Uterus (tissue), 2 donors: ENCODE data around the gene PCGF2.

Experiments
- POLR2A ChIP-seq, 2 donors: fragments of 450-650 bp; IDR thresholded peaks; one replicate each; pipeline ENCODE4 v1.6.1; 2016; ENCODE audit warnings: antibody characterized with exemption in 2 of 2, mild to moderate bottlenecking in 1 of 2, moderate library complexity in 1 of 2
- TF ChIP-seq, protein P1 (sequence below), 4 experiments: fragments of 200-600 bp in 2 of 4; fragments of 450-650 bp in 2 of 4; sonication (generic) in 2 of 4; IDR thresholded peaks; one replicate each; pipeline ENCODE4 v1.5.1; 2016 to 2019; ENCODE audit warnings: antibody characterized with exemption in 4 of 4, mild to moderate bottlenecking in 2 of 4, moderate library complexity in 1 of 4

DNA sequence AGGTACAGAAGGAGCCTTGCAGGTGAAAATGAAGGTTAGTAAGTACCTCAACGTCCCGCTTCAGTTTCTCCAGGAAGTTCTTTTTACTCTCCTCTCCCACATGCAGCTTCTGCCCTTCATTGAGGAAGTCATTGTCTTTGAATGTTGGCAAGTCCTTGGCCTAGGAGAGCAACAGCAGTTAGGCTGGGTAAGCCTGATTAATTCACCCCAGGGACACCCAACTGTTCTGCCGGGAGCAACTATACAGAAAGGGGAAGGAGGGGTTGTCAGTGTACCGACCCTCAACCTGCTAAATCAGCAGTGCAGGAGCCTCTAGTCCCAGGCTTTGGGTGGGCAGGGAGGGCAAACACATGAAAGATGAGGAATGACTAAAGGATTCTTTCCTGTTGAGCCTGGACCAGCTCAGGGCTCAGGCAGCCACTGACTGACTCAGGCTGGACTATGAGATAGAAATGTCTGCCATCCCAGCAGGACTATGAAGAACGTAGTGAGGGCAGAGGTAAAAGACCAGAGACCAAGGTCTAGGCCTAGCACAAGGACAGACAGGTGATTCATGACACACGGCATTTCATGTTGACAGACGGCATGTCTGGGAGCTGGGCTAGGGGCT is 29.6 kb upstream of the PCGF2 start:
- TF ChIP-seq, protein P1, sequence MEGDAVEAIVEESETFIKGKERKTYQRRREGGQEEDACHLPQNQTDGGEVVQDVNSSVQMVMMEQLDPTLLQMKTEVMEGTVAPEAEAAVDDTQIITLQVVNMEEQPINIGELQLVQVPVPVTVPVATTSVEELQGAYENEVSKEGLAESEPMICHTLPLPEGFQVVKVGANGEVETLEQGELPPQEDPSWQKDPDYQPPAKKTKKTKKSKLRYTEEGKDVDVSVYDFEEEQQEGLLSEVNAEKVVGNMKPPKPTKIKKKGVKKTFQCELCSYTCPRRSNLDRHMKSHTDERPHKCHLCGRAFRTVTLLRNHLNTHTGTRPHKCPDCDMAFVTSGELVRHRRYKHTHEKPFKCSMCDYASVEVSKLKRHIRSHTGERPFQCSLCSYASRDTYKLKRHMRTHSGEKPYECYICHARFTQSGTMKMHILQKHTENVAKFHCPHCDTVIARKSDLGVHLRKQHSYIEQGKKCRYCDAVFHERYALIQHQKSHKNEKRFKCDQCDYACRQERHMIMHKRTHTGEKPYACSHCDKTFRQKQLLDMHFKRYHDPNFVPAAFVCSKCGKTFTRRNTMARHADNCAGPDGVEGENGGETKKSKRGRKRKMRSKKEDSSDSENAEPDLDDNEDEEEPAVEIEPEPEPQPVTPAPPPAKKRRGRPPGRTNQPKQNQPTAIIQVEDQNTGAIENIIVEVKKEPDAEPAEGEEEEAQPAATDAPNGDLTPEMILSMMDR (IDR thresholded peaks at IDR 0.05) = no peak
- TF ChIP-seq POLR2A (IDR thresholded peaks at IDR 0.05) = no peak
